DND-41 (cell line): Measurements from ENCODE around the gene JCAD.

Experiments used
- CTCF ChIP-seq: IDR thresholded peaks from 2 replicates; pipeline ENCODE4 v1.5.1; 2012; ENCODE audit warnings: borderline replicate concordance, low read length, moderate library complexity, mild to moderate bottlenecking; ENCODE audit not compliant: poor library complexity, severe bottlenecking; ENCODE audit errors: extremely low read depth
- EZH2 ChIP-seq: IDR thresholded peaks from 3 replicates; pipeline ENCODE4 v1.6.1; 2012; ENCODE audit warnings: borderline replicate concordance, low read depth, mild to moderate bottlenecking, moderate library complexity, low read length, inconsistent platforms; ENCODE audit not compliant: severe bottlenecking

GRCh38 chr10:30050411-30050810 is 9.0 kb downstream of the JCAD start:
- TF ChIP-seq CTCF (no peak), EZH2 (no peak)
